Stimulated activated CD8-positive, alpha-beta memory T cell treated with anti-CD3 and anti-CD28 coated beads, Interleukin-4, amount 100 ng/mL, for 1 hour (primary cell): ENCODE measurements around the gene PPARGC1A.

Source experiments
- DNase-seq, 2 donors: peaks; one replicate each; pipeline ENCODE4 v3.0.0-alpha.2; 2020; ENCODE audit warnings: low read depth in 2 of 2, low spot score in 1 of 2

Gene PPARGC1A

DNA sequence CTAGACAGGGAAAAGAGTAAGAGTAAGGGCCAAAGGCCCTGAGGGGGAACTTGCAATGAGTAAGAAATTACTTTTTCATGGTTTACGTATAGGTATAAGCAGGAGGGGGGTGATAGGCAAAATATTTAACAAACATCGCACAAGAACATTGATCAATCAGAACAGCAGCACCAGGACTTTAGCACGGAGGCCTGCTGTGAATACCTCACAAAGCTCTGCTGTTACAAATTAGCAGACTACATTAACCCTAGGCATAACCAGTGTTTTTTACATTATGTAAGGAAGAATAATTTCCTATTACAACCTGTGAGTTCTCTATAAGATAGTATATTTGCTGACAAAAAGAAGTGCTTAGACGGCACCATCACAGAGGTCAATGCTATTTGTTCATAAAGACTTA, 44.9 kb downstream of the PPARGC1A start:
- no peak for DNase-seq

GRCh38 chr4:23839279-23839678, 50.6 kb downstream of the PPARGC1A start:
- no peak for DNase-seq

DNA sequence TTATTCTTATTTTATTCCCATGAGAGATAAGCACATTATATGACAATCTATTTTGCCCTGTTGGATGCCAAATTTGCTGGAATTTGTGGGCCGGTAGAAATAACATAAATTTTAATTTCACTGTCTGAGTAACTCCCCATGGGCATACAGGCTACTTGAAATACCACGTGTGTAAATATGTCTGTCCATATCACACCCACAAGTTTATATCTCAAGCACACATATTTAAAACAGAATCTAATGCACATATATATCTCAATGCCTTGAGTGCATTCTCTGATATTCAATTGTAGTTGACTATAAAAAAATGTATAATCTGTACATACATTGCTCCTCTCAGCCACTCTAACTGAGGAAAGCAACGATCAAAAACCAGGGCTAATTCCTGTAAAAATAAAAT, 51.2 kb downstream of the PPARGC1A start:
- no peak for DNase-seq

GRCh38 chr4:23838131-23838530, 51.7 kb downstream of the PPARGC1A start:
- DNase-seq, result no peak

DNA sequence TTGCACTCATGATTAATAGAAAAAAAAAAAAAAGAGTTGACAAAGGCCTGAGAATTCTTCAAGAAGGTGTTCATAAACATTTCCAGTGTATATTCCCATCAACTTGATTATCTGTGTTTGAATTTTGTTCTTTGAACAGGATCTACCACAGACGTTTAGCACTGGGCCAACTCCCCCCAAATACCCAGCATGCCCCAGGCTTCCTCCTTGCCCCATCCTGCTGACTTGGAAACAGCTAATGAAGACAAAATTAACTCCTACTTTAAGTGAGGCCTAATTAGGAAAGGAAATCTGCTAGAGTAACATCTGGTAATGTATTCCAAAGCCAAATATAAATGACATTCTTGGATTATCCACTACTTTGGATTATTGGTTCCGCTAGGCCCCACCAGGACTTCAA, 52.5 kb downstream of the PPARGC1A start:
- no peak for DNase-seq

GRCh38 chr4:23835774-23836478, 53.9 kb downstream of the PPARGC1A start:
- DNase-seq, result no peak

DNA sequence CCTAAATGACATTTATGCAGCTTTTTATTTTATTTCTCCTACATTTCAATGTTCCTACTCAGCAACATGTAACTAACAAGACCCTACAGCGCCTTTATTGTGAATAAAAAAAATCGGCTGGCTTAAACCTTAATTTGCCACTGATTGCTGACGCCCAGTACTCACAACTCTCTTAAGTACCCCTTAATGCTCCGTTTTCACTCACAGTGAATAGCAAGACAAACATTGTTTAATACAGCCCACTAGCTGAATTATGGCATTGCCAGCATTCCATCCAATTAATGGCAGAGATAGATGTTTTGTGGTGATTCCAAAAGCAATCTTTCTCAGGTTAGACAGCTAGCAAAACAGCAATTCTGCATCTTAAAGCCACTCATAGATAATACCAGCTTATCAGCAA, 61.1 kb downstream of the PPARGC1A start:
- DNase-seq, result no peak

- no peak for DNase-seq
Observed at GRCh38 chr4:23828020-23828715, 61.7 kb downstream of the PPARGC1A start.

DNA sequence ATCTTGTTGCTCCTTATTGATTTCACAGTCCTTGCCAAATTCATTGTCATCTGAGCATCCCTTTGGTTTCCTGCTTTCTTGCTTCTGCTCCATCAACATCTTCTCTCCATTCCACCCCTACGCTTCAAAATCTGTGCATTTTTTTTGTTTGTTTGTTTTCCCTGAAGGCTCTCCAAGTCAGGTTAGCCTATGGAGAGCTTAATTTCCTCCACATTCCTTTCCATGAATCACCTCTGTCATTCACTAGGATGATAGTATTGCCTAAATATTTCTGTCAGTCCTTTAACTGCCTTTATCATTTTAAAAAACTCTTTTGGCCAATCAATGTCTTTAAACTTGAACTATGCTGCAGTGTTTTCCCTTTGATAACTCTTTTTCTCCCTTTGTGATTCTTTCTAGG, 67.7 kb downstream of the PPARGC1A start:
- no peak for DNase-seq

DNA sequence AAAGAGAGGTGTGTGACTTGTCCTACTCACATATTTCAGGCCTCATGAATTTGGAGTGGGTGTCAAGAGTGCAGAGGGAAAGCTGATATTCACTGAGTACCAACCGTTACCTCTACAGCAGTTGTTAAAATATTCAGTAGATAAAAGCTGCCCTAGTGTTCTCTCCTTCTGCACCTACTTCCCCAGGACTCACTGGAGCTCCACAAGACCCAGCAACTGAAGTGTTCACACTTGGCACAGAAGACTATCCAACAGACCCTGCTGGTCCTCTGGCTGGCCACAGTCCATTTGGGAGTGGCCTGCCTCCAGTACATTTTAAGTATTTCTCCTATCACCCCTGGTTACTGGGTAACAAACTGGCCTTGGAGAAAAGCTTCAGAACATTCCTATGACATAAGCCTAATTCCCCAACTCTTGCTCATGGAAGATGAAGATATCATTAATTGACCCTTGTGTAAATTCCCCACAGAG, 70.8 kb downstream of the PPARGC1A start:
- DNase-seq, result no peak

DNA sequence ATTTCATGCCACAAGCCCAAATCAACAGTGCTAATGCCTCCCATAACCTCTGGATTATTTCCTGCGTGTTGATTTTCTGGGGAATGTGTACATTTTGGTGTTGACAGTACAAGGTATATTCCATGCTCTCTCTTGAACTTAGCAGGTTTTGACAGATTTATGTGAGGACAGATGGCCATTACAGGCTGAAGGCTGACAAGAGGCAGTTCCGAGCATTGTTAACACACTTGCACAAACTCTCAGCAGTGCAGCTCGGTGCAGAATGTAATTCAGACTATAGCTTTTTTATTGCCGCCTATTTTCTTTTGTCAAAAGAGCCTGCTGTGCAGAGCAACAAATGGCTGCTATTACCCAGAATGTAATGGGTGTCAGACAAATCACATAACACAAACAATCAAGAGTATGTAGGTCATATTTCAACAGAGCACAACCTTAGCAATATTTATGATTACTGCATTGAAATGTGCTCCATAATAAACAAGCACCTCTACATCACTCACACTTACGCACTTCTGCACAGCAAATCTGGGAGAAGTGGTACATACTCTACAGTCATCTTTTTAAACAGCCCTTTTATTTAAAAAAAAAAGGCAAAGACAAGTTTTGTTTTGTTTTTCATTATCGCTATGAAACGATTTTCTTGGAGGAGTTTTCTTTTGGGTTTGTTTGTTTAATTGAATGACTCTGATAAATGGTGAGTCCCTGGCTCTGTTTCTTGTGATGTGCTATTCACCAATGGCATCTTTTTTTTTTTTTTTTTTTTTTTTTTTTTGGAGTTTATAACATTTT, 71.6 kb downstream of the PPARGC1A start:
- no peak for DNase-seq

DNA sequence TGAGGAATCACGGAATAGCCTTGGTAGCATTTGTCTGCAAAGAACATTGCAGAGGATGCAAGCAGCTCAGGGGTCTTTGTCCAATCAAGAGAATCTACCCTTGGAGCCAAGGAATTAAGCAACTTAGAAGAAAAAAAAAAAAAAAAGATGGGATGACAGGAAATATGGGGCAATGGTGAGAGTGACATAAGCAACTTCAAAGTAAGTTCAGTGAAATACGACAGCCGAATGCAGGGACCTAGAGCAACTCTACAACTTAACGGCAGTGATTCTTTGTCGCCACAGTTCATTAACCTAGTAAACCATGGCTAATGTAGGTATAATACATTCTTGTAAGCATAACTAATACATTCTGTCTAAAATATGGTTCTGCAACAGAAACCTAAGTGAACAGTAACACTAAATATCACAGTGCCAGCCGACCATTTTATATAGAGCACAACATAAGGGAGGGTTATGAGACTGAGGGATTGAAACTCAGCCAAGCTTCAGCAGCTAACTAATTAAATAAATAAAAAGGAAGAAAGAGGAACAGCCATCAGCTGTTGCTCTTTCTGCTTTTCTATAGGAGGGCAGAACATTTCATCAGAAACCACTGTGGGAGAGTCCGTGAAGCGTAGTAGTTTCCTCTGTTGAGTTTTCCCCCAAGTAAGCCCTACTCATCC, 74.7 kb downstream of the PPARGC1A start:
- no peak for DNase-seq

GRCh38 chr4:23814587-23814986, 75.3 kb downstream of the PPARGC1A start:
- no peak for DNase-seq

GRCh38 chr4:23811161-23811560, 78.7 kb downstream of the PPARGC1A start:
- DNase-seq, result no peak

- no peak for DNase-seq
Observed at GRCh38 chr4:23805450-23805851, 84.4 kb downstream of the PPARGC1A start.

- no peak for DNase-seq
Observed at GRCh38 chr4:23789762-23790161, 100.1 kb downstream of the PPARGC1A start.

- DNase-seq, result no peak
Observed at GRCh38 chr4:23788460-23788859, 101.4 kb downstream of the PPARGC1A start.

DNA sequence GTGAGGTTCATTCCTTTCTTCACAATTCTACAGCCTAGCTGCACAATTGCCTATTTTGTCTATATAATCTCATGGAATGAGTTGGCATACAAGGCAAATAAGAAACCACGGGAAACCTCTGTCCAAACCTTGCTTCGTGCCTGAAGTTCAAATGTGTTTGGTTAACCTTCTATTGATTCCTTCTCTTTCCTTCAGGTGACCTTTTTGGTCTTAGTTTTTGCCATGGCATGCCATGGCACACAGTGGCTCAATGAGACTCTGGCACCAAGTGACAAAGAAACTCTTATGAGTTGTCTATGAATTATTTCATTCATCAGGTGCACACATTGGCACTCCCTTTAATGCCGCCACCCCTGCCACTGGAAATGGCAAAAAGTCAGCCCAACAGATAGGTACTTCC, 101.8 kb downstream of the PPARGC1A start:
- no peak for DNase-seq

DNA sequence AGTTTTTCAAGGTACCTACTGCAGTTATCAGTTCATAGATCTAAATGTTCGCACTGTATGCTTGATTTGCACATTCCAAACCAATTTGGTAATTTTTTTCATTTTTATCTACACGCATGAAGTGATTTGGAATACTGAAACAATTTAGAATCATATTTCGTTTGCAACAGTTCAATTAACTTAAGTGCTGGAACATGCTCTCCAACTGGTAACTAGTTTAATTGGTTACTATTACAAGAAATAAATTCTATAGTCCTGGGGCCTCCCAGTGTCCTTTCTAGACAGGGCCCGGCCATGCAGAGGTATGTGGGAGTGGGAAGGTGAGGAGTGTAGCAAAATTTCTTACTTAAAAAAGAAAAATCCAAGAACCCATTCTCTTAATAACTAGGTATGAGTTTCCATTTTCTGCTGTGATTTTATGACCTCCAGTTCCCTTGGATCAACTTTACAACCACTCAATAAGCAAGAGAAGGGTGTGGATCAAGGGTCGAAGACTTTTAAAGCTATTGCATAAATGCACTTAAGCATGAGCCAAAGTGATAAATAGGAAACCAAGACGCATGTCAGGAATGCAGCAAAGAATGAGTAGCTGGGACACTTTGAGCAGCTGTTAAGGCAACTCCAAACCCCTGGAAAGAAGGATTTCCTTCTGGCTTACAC, 106.9 kb downstream of the PPARGC1A start:
- DNase-seq, result no peak

- no peak for DNase-seq
Observed at GRCh38 chr4:23779839-23780238, 110.0 kb downstream of the PPARGC1A start.

DNA sequence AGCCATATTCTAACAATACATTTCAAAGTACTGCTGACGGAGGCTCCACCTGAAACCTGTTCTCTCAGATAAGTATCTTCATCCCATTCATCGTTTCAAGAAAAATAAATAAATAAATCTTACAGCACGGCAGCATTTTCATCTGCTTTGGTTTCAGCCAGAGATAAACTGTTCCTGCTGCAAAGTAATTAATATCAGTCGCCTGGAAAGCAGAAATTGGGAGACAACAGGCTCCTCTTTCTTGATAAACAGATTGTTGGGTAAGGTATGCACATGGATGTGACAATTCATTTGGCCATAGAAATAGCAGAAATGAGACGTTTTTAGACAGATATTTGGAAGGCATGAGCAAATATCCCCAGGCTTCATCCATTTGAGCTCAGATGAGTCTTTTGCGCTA, 110.4 kb downstream of the PPARGC1A start:
- DNase-seq, result no peak
